Suprapubic skin (tissue), 4 donors: ENCODE measurements around the gene CDC42BPA.

Experiments
- POLR2A ChIP-seq, 2 donors: fragments of 450-650 bp; IDR thresholded peaks; one replicate each; pipeline ENCODE4 v1.6.1; 2017; ENCODE audit warnings: antibody characterized with exemption in 2 of 2, mild to moderate bottlenecking in 2 of 2, moderate library complexity in 2 of 2
- POLR2AphosphoS5 ChIP-seq, 3 donors: sonication (generic); formaldehyde crosslinking; IDR thresholded peaks; one replicate each; pipeline ENCODE4 v1.6.1; 2017; ENCODE audit warnings: antibody characterized with exemption in 3 of 3
- TF ChIP-seq, protein P1 (sequence below), 2 donors: fragments of 200-600 bp in 1 of 2; fragments of 450-650 bp in 1 of 2; sonication (generic) in 1 of 2; IDR thresholded peaks; one replicate each; pipeline ENCODE4 v1.5.1; 2016 to 2019; ENCODE audit warnings: antibody characterized with exemption in 2 of 2, mild to moderate bottlenecking in 1 of 2, moderate library complexity in 1 of 2

DNA sequence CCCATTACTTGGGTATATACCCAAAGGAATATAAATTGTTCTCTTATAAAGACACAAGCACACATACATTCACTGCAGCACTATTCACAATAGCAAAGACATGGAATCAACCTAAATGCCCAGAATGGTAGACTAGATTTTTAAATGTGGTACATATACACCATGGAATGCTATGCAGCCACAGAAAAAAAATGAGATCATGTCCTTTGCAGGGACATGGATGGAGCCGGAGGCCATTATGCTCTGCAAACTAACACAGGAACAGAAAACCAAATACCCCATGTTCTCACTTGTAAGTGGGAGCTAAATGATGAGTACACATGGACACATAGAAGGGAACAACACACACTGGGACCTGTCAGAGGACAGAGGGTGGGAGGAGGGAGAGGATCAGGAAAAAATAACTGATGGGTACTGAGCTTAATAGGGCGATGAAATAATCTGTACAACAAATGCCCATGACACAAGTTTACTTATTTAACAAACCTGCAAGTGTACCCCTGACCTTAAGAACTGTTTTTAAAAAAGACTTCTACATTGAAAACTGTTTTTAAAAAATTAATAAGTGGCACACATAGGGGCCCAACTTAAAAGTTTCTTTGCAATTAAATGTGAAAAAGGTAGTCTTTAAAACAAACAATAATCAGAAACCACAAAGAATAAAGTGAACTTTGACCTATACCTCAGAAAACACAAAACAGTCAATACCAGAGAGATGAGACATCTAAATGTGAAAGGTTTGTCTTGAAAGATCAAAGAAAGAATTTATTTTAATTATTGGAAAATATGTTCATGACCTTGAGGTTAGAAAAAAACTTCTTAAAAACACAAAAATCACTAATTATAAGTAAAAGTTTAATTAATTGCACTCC is 75.2 kb downstream of the CDC42BPA start:
- TF ChIP-seq POLR2A (IDR thresholded peaks at IDR 0.05) (no peak), POLR2AphosphoS5 (IDR thresholded peaks at IDR 0.05) (no peak)
- TF ChIP-seq, protein P1, sequence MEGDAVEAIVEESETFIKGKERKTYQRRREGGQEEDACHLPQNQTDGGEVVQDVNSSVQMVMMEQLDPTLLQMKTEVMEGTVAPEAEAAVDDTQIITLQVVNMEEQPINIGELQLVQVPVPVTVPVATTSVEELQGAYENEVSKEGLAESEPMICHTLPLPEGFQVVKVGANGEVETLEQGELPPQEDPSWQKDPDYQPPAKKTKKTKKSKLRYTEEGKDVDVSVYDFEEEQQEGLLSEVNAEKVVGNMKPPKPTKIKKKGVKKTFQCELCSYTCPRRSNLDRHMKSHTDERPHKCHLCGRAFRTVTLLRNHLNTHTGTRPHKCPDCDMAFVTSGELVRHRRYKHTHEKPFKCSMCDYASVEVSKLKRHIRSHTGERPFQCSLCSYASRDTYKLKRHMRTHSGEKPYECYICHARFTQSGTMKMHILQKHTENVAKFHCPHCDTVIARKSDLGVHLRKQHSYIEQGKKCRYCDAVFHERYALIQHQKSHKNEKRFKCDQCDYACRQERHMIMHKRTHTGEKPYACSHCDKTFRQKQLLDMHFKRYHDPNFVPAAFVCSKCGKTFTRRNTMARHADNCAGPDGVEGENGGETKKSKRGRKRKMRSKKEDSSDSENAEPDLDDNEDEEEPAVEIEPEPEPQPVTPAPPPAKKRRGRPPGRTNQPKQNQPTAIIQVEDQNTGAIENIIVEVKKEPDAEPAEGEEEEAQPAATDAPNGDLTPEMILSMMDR (IDR thresholded peaks at IDR 0.05): no peak
